ENCODE results near the gene CAND2.
A peak's percentile ranks its signal among the peaks of the same experiment; 100 is the strongest.
"Not testable (repeated sequence)": the region's sequence is repeated elsewhere in the genome, so short reads cannot be mapped to it uniquely, and the experiment has no call there.

Gene CAND2

DNA sequence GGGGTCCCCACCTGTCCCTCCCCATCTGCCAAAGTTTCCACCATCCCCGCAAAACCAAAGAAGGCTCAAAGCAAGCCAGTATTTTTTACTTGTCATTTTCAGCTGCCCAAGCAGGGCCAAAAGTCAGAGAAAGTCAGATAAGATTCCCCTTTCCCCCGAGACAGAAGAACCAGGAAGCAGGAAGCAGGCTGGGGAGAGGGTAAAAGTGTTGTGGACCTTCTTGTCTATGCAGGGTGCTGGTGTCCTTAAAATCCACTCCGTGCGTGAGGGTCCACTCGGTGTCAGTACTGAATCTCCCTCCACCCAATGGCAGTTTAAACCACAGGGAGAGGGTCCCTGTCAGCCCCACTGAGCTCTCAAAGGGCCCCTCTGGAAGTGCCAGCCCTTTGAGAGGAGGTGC lies 65.1 kb downstream of the CAND2 start:
- DNase-seq (ENCODE audit: low read depth in 2 of 2): no peak

DNA sequence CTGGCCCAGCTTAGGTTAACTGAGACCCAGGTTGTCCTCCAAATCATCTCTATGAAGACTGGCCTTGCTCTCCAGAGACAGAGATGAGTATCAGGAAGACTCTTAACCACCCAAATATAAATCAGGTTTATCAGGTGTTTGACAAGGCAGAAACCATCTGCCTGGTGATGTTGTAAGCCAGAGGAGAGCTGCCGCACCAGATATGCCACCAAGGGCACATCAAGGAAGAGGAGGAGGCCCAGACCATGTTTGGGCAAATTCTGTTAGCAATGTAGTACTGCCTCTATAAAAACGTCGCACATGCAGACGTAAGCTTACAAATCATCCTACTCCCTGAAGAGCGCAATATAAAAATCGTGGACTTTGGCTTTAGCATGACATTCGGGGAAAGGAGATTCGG lies 65.9 kb downstream of the CAND2 start:
- no peak for DNase-seq (ENCODE audit: low read depth in 2 of 2)

DNA sequence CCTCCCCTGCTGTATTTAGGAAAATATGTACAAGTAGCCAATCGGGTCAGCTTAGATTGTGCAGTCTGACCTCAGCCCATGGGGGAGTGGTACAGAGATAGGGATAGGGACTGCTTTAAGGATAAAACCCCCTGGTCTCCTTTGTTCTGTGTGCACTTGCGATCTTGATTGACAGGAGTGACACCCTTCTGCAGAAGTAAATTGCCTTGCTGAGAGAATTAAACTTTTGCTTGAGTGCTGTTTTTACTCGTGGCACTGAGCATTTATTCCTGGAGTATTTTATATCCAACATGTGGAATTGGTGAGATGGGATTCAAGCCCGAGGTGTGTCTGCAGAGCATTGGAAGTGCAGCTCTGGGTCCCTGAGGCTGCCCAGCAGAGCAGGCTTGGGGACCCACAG lies 68.8 kb downstream of the CAND2 start:
- no peak for DNase-seq (ENCODE audit: low read depth in 2 of 2)

DNA sequence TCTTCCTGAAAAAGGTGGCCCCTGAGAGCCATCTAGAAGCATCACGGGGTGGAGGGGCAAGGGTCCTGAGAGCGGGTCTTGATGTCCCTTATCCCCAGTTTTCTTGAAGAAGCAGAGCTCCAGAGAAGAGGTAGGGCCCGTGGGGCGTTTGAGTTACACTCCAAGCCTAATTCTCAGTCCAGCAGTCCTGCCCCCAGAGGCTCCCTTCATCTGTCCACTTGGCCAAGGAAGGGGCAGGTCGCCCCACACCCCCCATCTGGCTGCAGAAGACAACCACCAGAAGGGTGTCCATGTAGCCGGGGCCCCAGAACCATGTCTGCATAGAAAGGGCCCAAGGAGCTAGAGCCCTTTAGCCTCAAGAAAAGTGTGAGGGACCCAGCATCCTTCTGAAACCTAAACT lies 70.4 kb downstream of the CAND2 start:
- DNase-seq (ENCODE audit: low read depth in 2 of 2): no peak

DNA sequence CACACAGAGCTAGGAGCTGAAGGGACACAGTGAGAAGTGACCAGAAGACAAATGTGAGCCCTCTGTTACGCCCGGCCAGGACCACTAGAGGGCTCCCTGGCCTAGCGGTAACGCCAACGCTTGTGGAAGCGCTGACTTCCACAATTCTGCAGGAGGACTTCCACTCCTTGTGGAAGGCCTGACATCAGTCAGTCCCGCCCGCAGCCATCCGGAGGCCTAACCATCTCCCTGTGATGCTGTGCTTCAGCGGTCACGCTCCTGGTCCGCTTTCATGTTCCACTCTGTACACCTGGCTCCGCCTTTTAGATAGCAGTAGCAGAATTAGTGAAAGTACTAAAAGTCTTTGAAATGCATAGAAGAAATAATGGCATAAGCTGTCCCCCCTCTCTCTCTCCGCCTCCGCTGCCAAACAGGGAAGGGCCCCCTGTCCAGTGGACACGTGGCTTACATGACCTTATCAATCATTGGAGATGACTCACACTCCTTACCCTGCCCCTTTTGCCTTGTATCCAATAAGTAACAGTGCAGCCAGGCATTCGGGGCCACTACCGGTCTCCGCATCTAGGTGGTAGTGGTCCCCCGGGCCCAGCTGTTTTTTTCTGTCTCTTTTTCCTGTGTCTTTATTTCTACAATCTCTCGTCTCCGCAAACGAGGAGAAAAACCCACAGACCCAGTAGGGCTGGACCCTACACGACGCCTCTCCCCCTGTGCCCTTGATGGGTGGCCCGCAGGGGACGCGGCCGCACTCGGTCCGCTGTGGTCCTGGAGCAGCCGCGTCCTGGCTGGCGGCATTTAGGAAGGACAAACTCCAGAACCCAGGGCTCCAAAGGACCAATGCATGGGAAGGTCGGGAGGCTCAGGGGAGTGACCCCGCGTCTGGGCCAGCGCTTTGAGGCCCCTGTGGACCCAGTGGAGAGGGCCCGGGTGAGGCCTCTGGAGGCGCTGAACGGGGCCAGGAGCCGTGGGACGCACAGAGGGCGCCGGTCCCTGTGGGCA lies 71.9 kb downstream of the CAND2 start:
- DNase-seq (ENCODE audit: low read depth in 2 of 2): peak; percentile 46 to 59

DNA sequence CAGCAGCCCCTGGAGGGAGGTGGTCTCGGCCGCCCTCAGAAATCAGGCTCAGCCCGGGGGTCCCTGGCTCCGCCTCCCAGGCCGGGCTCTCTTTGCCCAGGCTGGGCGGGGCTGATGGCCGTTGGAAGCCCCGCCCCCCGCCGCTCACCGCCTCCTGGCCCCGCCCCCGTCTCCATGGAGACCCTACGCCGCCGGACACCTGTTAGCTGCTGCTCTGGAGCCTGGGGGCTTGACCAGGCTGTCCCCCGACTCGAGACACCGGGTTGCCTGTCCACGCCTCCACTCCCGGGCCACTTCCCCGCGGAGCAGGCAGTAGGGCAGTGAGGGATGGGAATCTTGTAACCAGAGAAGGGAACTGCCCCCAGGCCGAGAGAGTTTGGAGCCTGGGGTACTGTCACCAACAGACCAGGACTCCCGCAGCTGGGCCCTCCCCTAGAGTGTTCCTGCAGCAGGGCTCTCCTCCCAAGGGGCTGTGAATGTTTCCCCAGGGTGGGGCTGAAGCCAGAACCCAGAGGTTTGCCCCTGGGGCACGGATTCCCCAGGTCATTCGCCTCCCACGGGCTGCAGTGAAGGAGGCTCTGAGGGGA lies 72.6 kb downstream of the CAND2 start:
- DNase-seq (ENCODE audit: low read depth in 2 of 2): no peak

DNA sequence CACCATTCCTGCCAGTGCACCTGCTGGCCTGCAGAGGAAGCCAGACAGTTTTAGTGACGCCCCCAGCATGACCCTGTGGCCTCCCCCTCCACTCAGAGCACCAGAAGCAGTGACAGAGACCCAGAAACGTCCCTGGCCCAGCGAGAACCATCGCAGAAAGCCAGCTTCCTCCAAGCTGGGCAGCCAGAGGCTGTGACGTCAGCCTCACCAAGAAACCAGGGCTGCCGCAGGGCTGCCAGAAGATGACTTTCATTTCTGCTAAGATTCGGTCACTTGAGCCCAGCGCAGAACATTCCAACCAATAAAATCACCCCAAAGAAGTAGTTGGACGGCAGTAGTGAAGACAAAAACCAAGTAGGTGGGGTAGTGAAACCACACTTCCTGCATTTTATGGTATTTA lies 74.5 kb downstream of the CAND2 start:
- no peak for DNase-seq (ENCODE audit: low read depth in 2 of 2)

DNA sequence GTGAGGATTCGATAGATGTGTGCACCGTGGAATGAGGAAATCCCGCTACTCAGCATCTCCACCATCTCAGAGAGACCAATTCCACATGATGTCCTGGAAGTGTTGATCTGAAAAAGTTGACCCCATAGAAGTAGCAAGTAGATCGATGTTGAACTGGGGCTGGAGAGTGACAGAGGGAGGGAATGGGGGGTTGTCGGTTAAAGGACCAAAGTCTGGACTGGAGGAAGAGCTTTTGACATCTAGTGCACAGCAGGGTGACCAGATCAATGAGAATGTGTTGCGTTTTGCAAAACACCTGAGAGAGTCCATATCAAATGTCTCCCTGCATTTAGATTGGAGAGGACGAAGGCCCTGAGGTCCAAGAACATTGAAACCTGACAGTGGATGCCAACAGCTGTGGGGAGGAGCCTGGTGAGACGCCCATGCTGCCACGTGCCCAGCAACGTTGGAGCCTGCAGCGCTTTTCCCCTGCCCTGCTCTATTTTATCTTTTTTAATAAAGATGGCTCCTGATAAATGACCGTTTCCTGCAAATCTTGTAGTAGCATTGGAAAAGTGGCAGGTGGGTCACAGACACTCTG lies 75.0 kb downstream of the CAND2 start:
- DNase-seq (ENCODE audit: low read depth in 2 of 2): no peak

DNA sequence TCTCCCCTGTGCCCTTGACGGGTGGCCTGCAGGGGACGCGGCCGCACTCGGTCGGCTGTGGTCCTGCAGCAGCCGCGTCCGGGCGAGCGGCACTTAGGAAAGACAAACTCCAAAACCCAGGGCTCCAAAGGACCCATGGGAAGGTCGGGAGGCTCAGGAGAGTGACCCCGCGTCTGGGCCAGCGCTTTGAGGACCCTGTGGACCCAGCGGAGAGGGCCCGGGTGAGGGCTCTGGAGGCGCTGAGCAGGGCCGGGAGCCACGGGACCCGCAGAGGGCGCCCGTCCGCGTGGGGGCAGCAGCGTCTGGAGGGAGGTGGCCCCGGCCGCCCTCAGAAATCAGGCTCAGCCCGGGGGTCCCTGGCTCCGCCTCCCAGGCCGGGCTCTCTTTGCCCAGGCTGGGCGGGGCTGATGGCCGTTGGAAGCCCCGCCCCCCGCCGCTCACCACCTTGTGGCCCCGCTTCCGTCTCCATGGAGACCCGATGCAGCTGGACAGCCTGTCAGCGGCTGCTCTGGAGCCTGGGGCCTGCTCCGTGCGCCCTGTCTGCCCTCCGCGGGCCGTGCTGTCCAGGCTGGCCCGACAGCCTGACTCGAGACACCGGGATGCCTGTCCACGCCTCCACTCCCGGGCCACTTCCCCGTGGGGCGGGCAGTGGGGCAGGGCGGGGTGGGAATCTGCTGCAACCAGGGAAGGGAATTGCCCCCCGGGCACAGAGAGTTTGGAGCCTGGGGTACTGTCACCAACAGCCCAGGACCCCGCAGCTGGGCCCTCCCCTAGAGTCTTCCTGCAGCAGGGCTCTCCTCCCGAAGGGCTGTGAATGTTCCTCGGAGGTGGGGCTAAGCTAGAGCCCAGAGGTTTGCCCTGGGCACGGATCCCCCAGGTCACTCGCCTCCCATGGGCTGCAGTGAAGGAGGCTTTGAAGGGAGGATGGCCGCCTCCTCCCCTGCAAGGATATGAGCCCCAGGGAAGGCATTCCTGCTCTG lies 79.7 kb downstream of the CAND2 start:
- DNase-seq (ENCODE audit: low read depth in 2 of 2): no peak

DNA sequence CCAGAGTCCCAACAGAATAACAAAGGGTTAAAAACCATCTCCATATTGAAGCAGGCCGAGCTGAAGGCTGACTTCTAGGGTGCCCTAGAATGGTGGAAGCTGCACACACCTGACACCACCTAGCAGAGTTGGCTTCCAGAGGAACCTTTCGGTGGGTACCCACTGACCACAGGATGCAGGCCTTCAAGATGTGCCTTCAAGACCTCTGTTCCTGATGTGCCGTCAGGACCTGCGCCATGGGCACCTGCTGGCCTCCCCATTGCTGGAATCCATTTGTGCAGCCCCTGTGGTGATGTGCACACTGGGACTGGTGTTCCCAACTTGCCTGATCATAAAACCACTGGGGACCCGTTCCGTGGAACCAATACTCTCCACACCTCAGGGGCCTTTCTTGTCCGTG lies 80.6 kb downstream of the CAND2 start:
- no peak for DNase-seq (ENCODE audit: low read depth in 2 of 2)

DNA sequence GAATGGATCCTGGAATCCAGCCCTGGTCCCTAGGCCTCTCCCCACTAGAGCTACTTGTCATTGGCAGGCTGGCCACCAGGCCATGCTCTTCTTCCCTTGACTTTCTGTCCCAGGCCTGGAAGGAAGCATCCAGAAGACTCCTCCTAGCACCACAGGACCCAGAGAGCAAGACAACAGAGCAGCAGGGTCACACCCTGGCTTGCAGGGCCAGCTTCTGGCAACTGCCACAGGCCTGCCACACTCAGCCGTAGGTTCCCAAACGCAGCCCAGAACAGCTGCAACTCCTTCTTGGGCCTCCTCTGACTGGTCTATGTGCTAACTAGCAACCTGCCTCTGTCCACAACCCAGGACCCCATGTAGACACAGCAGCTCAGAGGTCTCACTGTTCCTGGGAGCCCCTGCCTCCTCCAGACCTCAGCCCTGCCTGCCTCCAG lies 81.7 kb downstream of the CAND2 start:
- DNase-seq (ENCODE audit: low read depth in 2 of 2): no peak

DNA sequence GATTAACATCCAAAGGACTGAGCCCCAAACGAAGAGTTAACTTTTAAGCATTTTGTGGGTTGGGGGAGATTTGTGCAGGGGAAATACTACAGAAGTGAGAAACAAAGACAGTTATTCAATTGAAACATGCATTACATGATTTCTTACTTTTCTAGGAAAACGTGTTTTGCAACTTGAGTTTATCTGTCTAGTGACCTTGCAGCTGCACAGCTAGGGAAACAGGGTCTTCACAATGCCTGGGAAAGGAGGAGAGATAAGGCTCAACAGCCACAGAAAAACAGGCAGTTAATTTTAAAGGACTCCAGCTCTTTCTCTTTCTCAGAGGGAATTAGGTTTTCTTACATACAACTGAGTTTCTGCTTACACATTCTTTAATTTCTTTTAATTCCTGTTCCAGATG lies 82.3 kb downstream of the CAND2 start:
- DNase-seq (ENCODE audit: low read depth in 2 of 2): not testable (repeated sequence)

DNA sequence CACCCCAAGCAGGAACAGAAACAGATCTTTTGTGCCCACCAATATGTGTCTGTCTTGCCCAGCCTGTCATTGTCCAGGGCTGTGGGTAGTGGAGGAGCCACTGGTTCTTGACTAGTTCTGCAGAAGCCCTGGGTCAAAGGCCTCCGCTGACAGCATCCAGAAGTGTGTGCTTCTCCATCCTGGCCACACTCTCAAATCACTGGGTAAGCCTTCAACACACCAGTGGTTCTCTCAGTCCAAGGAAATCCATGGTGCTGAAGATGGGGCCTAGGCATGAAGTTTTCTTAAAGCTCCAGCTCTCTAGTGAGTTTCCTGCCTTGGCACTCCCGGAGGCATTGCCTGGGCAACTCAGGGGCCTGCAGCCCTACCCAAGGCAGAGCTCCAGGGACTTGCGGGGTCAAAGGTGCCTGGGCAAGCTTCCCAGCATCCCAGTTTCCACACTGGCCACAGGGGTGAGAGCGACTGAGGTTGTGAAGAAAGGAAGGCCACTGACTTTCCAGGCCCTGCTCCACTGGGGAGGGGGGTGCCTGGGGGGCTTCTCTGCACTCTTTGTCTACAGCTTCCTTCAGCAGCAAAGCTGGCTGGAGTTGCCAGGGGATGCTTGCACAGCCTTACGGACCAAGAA lies 82.8 kb downstream of the CAND2 start:
- no peak for DNase-seq (ENCODE audit: low read depth in 2 of 2)

DNA sequence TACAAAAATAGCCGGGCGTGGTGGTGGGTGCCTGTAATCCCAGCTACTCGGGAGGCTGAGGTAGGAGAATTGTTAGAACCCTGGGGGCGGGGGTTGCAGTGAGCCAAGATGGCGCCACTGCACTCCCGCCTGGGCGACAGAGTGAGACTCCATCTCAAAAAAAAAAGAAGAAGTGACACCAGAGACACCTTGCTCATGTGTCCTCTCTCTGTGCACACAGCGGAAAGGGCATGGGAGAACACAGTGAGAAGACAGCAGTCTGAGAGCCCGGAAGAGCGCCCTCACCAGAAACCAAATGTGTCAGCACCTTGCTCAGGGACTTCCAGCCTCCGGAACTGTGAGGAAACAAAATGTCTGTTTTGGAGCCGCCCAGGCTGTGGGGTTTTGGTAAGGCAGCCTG lies 85.4 kb downstream of the CAND2 start:
- DNase-seq (ENCODE audit: low read depth in 2 of 2): not testable (repeated sequence)

DNA sequence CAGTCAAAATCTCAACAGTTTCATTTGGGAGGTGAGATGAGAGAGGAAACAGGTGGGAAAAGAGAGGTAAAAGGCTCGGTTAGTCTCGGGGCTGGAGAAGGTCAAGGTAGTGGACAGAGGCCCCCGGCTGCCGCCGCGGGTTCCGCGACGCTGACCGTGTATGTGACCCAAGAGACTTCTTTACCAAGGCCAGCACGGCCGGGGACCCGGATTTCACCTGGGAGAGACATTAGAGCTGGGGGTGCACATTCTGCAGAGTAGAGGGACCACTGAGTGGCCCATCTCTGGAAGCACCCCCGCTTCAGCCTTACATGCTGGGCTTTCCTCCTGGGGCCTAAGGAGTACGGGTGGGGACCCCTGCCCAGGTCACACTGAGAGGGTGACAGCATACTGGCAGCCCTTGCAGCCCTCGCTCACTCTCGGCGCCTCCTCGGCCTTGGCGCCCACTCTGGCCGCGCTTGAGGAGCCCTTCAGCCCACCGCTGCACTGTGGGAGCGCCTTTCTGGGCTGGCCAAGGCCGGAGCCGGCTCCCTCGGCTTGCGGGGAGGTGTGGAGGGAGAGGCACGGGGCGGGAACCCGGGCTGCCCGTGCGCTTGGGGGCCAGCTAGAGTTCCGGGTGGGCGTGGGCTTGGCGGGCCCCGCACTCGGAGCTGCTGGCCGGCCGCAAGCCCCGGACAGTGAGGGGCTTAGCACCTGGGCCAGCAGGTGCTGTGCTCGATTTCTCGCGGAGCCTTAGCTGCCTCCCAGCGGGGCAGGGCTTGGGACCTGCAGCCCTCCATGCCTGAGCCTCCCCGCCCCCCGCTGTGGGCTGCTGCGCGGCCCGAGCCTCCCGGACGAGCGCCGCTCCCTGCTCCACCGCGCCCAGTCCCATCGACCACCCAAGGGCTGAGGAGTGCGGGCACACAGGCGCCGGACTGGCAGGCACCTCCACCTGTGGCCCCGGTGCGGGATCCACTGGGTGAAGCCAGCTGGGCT lies 86.1 kb downstream of the CAND2 start:
- no peak for DNase-seq (ENCODE audit: low read depth in 2 of 2)

DNA sequence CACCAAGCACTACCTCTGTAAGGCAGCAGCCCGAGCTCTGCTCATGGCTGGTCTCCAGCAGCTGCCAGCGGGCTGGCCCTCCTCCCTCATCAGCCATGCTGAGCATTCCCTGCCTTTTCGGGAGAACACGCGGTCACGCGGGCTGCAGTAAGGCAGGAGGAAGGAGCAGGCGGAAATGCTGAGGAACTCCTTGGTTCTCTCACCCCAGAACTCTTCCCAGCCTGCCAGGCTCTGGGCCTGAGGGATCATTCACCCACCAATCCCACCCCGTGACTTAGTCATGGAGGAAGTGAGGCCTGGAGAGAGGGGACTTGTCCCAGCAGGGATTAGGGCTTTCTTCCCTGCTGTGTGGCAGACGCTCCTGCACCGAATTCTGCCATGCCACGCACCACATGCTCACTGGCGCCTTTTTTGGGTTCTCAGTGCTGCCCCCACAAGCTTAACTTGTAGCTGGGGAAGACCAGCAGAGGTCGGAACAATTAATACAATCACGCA lies 87.8 kb downstream of the CAND2 start:
- DNase-seq (ENCODE audit: low read depth in 2 of 2): no peak

Measured in fibroblast of skin of left biceps (primary cell).